ENCODE results near the gene ATP23. TPM values are rescaled to one million over a fixed set of nuclear protein-coding genes. Genes with fewer than 3 reads are reported as not detected.

Gene ATP23
- total RNA-seq, 1 donor from 2014 or later, result 7.4 TPM

GRCh38 chr12:57940915-57941164 is 527 bp upstream of the ATP23 start:
- Histone ChIP-seq H3K27me3 (ENCODE audit: low read depth) (no peaks in the 10 kb centered on the region), H3K27ac (replicated peaks) (peak overlapping the region; percentile 93), H3K9me3 (replicated peaks) (no peaks in the 10 kb centered on the region), H3K4me3 (peak overlapping the region; percentile 83), H3K4me1 (peaks cover 25% of the 10 kb centered on the region), H3K36me3 (no peaks in the 10 kb centered on the region)
- DNase-seq, result no peak
- intact Hi-C loops (cut with micrococcal nuclease), result no loop called here
- no peak for TF ChIP-seq CTCF (IDR thresholded peaks at IDR 0.05; ENCODE audit: borderline replicate concordance)

DNA sequence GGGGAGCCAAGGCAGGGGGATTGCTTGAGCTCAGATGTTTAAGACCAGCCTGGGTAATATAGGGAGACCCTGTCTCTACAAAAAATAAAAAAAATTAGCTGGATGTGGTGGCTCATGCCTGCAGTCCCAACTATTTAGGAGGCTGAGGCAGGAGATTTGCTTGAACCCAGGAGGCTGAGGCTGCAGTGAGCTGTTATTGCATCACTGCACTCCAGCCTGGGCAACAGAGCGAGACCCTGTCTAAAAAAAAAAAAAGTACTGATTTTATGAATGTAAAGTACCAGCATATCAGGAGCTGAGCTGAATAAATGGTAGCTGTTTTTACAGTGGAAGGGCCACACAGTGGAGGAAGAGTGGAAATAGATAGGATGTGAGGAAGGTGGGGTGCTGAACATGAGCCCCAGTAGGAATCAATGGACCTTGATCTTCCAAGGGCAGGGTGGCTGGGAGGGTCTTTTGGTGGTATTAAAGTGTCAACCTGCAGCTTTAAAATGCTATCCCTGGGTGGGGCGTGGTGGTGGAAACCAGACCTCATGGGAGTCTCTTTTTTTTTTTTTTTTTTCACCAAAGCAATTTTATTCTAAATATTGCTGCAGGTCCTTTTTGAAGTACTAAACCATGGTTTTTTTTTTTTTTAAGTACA is 2.2 kb downstream of the ATP23 start:
- DNase-seq, result no peak
- no peaks in the 10 kb centered on the region for H3K9me3 ChIP-seq (replicated peaks)
- no peak for TF ChIP-seq CTCF (IDR thresholded peaks at IDR 0.05; ENCODE audit: borderline replicate concordance)
- no peaks in the 10 kb centered on the region for H3K36me3 ChIP-seq
- no peaks in the 10 kb centered on the region for H3K27me3 ChIP-seq (ENCODE audit: low read depth)
- H3K27ac ChIP-seq (replicated peaks), result no peak overlapping the region
- no peak overlapping the region for H3K4me3 ChIP-seq
- intact Hi-C loops (cut with micrococcal nuclease), result no loop called here
- peaks cover 18% of the 10 kb centered on the region for H3K4me1 ChIP-seq

GRCh38 chr12:57944313-57945023 is 3.1 kb downstream of the ATP23 start:
- no peak overlapping the region for H3K4me3 ChIP-seq
- no peak for TF ChIP-seq CTCF (IDR thresholded peaks at IDR 0.05; ENCODE audit: borderline replicate concordance)
- H3K9me3 ChIP-seq (replicated peaks), result no peaks in the 10 kb centered on the region
- peaks cover 3% of the 10 kb centered on the region for H3K36me3 ChIP-seq
- DNase-seq, result no peak
- intact Hi-C loops (cut with micrococcal nuclease), result no loop called here
- no peaks in the 10 kb centered on the region for H3K27me3 ChIP-seq (ENCODE audit: low read depth)
- H3K4me1 ChIP-seq, result peaks cover 18% of the 10 kb centered on the region
- no peak overlapping the region for H3K27ac ChIP-seq (replicated peaks)

DNA sequence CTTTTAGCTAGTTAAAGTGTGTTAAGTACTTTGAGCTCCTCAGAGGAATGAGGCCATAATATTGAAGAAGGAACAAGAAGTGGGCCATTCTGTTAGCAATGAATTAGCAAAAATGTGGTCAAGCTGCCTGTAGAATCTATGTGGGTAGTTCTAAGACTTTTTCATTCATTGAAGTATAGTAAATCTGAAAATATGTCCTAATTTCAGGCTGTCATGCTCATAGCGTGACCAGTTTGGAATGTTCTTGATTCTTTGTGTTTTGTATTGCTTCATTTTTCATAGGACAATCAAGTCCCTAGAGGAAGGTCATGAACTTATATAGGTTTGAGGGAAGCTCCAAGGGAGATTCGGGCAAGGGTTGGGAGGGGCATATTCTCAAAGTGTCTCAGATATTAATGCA is 11.4 kb downstream of the ATP23 start:
- no peak for TF ChIP-seq CTCF (IDR thresholded peaks at IDR 0.05; ENCODE audit: borderline replicate concordance)
- H3K4me3 ChIP-seq, result no peak overlapping the region
- no peak for DNase-seq
- H3K27me3 ChIP-seq (ENCODE audit: low read depth), result no peaks in the 10 kb centered on the region
- peaks cover 50% of the 10 kb centered on the region for H3K36me3 ChIP-seq
- H3K9me3 ChIP-seq (replicated peaks), result no peaks in the 10 kb centered on the region
- no peaks in the 10 kb centered on the region for H3K4me1 ChIP-seq
- intact Hi-C loops (cut with micrococcal nuclease), result no loop called here
- no peak overlapping the region for H3K27ac ChIP-seq (replicated peaks)

GRCh38 chr12:57954768-57955167 is 13.4 kb downstream of the ATP23 start:
- H3K4me3 ChIP-seq, result no peak overlapping the region
- TF ChIP-seq CTCF (IDR thresholded peaks at IDR 0.05; ENCODE audit: borderline replicate concordance), result no peak
- H3K36me3 ChIP-seq, result peaks cover 60% of the 10 kb centered on the region
- no peaks in the 10 kb centered on the region for H3K4me1 ChIP-seq
- H3K27me3 ChIP-seq (ENCODE audit: low read depth), result no peaks in the 10 kb centered on the region
- H3K27ac ChIP-seq (replicated peaks), result no peak overlapping the region
- H3K9me3 ChIP-seq (replicated peaks), result peaks cover 4% of the 10 kb centered on the region
- intact Hi-C loops (cut with micrococcal nuclease), result no loop called here
- no peak for DNase-seq

All from left ventricle myocardium inferior (tissue), 1 donor.